GM13976 (cell line): ENCODE data around the gene ADAMTS2.

Source experiments
- DNase-seq: peaks from one replicate; pipeline ENCODE4 v3.0.0; 2012; ENCODE audit warnings: low spot score
- CTCF ChIP-seq: IDR thresholded peaks from 2 replicates; pipeline ENCODE4 v1.5.1; 2012; ENCODE audit warnings: borderline replicate concordance, mild to moderate bottlenecking; ENCODE audit not compliant: insufficient read depth; ENCODE audit errors: extremely low read depth, missing control alignments, control extremely low read depth
- in situ Hi-C: fragments of 300-500 bp; cut with MboI; formaldehyde crosslinking; loops from one replicate; pipeline ENCODE4 v1.12.0; 2022; ENCODE audit warnings: low sequenced_read_pairs, mixed read lengths, inconsistent platforms; ENCODE audit not compliant: unreplicated experiment

Gene ADAMTS2

GRCh38 chr5:179376701-179377420 is 31.6 kb upstream of the ADAMTS2 start:
- in situ Hi-C loops = no loop called here
- DNase-seq = peak; percentile 15
- TF ChIP-seq CTCF = no peak

- TF ChIP-seq CTCF = no peak
- DNase-seq = peak; percentile 25
- in situ Hi-C loops = no loop called here
Observed at GRCh38 chr5:179375831-179376365, 30.6 kb upstream of the ADAMTS2 start.

DNA sequence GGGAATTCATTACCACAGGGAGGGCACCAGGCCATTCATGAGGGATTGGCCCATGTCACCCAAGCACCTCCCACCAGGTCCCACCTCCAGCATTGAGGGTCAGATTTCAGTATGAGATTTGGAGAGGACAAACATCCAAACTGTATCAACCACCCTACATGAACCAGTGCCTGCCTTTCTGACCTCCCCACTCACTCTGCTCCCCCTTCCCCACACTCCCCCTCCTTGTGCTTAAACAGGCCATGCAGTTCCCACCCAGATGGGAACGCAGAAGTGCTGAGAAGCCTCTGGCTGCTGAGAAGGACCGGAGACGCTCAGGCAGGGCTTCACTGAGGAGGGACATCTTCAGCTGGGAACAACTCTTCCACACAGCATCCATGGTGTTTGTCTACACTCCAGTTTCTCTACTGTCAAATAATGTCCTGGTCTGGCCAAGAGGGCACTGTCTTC is 30.0 kb upstream of the ADAMTS2 start:
- in situ Hi-C loops = no loop called here
- no peak for TF ChIP-seq CTCF

DNA sequence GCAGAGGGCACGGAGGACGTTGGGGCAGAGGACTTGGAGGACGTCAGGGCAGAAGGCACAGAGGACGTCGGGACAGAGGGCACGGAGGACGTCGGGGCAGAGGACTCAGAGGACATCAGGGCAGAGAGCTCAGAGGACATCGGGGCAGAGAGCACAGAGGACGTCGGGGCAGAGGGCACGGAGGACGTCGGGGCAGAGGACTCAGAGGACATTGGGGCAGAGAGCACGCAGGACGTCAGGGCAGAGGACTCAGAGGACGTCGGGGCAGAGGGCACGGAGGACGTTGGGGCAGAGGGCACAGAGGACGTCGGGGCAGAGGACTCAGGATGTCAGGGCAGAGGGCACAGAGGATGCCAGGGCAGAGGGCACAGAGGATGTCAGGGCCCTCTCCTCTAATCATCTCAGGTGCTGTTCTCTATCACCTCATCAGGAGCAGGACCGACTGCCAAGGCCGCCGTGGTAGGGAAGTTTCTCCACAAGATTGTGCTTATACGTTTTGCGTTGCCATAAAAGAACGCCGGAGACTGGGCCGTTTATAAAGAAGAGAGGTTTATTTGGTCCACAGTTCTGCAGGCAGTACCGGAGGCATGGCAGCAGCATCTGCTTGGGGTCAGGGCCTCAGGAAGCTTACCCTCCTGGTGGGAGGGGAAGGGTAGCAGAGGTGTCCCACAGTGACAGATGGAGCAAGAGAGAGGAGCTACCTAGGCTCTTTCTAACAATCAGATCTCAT is 29.4 kb upstream of the ADAMTS2 start:
- in situ Hi-C loops = no loop called here
- TF ChIP-seq CTCF = no peak
- DNase-seq = no peak

More for the DNA sequence above, 30.0 kb upstream of the ADAMTS2 start:
- DNase-seq = no peak

DNA sequence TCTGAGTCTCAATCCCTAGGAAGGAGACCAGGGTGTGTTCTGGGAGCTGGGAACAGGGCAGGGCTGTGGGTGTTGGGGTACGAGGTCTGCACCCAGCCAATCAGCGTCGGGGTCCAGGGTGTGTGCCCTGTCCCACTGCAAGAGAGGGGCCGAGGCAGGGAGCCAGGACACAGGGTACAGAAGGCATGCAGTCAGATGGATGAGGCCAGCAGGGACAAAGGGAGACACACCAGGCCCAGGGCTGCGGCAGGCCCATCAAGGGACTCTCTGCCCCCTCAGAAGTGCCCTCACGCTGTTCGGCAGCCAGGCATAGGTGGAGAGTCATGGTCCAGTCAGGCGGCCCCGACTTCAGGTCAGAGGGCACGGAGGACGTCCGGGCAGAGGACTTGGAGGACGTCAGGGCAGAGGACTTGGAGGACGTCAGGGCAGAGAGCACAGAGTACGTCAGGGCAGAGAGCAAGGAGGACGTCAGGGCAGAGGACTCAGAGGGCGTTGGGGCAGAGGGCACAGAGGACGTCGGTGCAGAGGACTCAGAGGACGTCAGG is 28.8 kb upstream of the ADAMTS2 start:
- in situ Hi-C loops = no loop called here
- TF ChIP-seq CTCF = no peak
- no peak for DNase-seq

- in situ Hi-C loops = no loop called here
- no peak for TF ChIP-seq CTCF
- DNase-seq = no peak
Observed at GRCh38 chr5:179373101-179373934, 28.1 kb upstream of the ADAMTS2 start.
